ENCODE data around the gene ZNF280D.

GRCh38 chr15:56698270-56698669 is 35.0 kb downstream of the ZNF280D start:
- TF ChIP-seq, protein P1, sequence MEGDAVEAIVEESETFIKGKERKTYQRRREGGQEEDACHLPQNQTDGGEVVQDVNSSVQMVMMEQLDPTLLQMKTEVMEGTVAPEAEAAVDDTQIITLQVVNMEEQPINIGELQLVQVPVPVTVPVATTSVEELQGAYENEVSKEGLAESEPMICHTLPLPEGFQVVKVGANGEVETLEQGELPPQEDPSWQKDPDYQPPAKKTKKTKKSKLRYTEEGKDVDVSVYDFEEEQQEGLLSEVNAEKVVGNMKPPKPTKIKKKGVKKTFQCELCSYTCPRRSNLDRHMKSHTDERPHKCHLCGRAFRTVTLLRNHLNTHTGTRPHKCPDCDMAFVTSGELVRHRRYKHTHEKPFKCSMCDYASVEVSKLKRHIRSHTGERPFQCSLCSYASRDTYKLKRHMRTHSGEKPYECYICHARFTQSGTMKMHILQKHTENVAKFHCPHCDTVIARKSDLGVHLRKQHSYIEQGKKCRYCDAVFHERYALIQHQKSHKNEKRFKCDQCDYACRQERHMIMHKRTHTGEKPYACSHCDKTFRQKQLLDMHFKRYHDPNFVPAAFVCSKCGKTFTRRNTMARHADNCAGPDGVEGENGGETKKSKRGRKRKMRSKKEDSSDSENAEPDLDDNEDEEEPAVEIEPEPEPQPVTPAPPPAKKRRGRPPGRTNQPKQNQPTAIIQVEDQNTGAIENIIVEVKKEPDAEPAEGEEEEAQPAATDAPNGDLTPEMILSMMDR (IDR thresholded peaks at IDR 0.05; ENCODE audit: low read depth, low read length), result no peak
- no peak for TF ChIP-seq POLR2A (IDR thresholded peaks at IDR 0.05; ENCODE audit: extremely low read depth, insufficient read length)

Measured in NB4 (cell line).